GM18870 (cell line): ENCODE results near the gene DTD2.
"Not testable (repeated sequence)": the region's sequence is repeated elsewhere in the genome, so short reads cannot be mapped to it uniquely, and the experiment has no call there.

Source experiments
- ATAC-seq: cut with Tn5 transposase; IDR thresholded peaks from one replicate; pipeline ENCODE4 v1.9.1; 2021; ENCODE audit warnings: moderate library complexity; ENCODE audit not compliant: unreplicated experiment

The DTD2 gene

DNA sequence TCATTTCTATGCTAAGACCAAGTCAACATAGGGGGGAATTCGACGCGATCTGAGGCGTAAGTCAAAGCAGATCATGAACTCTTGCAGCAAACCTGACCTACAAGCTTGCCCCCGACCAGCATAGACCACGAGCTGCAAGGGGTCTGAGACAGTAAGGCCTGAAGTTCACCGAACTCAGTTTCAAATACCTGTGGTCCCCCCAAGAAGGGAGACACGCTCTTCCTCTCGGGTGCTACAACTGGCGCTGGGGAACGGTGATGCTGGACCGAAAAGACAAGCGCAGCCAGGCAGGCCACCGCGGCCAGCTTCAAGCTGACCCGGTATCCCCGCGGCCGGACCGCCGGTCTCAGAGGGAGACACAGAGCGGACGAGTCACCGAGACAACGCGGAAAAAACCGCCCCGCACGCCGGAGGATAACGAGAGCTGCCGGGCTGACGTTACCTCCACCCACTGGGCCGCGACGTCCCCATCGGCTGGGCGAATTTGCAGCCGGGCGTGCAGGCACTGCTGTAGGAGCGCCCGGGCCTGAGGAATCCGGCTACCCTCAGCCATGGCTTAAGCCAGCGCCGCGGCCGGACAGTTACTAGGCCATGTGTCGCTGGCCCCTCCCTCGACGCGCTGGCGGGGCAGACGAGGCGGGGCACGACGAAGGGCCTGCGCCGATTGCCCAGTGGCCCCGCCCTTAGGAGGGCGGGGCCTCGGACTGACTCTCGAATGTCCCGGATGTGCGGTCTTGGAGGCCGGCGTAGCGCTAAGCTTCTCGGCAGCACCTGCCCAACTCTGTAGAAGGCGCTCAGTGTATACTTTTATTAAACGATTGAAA is at the start of gene DTD2:
DTD2 (minus strand) TSS at position 666 of the 824 bp plus-strand sequence; CDS start at position 553, 113 bp downstream.
- peak; percentile 88 for ATAC-seq

DNA sequence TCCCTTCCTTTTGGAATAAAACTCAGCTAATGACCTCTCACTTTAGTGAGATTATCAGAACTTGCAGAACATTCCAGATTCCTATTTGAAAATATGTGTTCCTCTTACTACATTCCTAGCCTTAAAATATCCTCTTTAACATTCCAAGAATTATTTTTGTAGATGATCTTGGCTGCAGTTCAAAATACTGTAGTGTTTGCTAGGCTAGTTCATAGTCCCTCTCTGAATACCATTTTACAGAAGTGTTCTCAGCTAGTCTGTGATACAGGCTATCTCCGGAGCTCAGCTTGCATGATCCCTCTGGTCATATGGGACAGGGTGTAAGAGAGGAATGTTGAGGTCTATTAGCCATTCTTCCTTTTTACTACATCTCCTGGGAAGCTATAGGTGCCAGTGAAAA is 48.1 kb upstream of the DTD2 start:
- no peak for ATAC-seq

DNA sequence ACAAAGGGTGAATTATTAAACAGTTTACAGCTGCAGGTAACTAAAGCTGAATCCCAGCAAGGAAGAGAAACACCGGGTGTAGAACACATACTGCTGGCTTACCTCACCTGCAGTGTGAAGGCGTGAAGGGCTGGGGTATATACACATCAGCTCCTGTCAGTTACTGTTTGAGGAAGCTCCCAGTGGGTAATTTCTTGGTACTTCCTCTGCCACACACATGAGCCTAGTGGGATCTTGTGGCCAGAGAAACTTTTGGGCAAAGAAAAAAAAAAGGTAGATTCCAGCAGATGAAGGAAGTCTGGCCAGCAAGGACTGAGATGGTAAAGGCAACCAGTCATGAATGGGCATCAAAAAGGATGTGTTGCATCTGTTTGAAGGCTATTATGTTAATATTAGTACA is 44.6 kb upstream of the DTD2 start:
- no peak for ATAC-seq

DNA sequence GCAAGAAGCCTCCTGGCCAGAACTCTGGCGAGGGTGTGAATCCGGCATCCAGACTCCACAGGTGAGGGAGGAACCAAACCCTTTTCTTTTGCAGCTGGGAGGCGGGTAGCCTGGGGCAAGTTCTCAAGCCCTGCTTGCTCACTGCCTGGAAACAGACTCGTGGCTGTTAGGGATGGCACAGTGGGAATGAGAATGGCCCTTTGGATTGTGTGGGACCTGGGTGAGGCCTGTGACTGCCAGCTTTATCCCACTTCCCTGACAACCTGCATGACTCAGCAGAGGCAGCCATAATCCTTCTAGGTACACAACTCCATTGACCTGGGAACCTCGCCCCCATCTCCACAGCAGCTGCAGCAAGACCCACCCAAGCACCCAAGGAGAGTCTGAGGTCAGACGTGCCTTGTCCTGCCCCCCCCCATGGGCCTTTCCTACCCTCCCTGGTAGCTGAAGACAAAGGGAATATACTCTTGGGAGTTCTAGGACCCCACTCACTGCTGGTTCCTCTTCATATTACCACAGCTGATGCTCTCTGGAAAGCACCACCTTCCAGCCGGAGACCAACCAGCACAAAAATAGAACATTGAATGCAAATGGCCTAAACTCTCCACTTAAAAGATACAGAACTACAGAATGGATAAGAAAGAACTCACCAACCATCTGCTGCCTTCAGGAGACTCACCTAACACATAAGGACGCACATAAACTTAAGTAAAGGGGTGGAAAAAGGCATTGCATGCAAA is 35.6 kb upstream of the DTD2 start:
- ATAC-seq = no peak

DNA sequence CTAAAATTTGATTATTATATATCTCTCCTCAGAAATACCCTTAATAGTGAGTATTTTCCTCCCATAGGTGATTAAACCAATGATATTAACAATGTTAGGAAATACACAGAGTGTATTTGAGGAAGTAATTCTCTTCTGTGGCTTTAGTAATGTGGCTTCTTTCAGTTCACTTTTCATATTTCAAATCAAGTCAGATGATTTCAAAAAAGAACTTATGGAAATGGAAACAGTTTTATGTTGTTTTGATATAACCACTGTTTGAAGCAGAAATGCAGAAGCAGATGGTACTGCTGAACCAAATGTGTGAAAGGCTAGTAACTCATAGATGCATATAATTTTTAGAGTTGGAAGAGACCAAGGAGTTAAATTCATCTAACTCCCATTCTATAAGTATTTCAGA is 32.4 kb upstream of the DTD2 start:
- ATAC-seq = peak; percentile 63

DNA sequence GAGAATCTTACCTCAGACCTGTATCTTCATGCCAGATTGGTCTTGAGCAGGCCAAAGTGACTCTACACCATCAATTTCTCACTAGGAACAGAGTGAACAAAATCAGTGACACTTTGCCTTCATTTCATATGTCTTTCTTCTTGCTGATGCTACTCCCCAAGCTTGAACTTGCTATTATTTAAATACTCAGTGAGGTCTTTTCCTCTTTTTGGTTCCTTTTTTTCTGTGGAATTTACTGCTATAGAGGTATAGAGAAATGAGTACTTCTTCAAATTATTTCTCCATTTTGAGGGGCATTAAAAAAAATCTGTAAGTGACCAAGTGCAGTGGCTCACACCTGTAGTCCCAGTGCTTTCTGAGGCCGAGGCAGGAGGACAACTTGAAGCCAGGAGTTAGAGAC is 30.6 kb upstream of the DTD2 start, which contains the start of gene GPR33:
GPR33 (minus strand) TSS at position 154 of the 400 bp plus-strand sequence. CDS start 4,074 bp downstream, outside the sequence.
- ATAC-seq = no peak

DNA sequence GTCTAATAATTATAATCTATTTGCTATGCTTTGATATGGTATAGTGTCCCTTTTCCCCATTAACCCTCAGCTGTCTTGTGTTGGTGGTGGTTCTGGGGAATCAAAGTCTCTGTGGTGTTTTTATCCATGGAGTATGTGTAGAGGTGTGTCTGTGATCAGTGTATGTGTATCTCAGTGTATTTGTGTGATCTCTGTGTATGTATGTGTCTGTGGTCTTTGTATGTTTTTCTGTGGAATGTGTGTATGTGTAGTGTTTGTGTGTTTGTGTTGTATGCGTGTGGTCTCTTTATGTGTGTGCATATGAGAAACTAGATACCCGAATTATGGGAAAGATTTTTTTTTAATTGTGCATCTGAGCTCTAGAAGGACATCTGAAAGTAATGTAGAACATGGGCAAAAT is 29.5 kb upstream of the DTD2 start:
- no peak for ATAC-seq

DNA sequence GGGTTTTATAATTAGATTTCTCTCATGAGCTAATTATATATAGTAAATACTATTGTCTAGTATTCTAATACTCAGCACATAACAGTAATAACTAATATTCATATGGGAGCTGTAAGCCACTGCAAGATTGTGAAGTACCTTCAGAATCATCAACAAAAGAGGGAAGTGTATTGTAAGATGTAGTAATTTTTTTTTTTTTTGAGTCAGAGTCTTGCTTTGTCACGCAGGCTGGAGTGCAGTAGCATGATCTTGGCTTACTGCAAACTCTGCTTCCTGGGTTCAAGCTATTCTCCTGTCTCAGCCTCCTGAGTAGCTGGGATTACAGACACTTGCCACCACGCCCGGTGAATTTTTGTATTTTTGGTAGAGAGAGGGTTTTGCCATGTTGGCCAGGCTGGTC is 27.4 kb upstream of the DTD2 start:
- ATAC-seq = no peak

DNA sequence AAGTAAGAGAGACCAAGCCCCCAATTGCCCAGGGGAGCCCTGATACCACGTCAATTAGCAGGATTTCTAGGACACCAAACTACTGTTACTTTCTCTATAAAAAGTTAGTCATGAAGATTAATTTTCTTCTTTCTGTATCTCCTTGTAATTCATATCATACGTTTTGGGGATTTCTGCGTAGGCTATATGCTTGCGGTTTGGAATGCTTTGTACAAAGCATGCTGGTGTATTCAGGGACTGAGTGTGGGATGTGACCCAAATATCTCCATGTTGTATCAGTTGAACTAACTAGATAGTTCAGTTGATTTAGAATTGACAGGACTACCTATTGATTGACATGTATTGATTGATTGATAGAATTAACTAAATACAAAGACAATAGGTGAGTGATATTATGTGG is 22.9 kb upstream of the DTD2 start:
- no peak for ATAC-seq

DNA sequence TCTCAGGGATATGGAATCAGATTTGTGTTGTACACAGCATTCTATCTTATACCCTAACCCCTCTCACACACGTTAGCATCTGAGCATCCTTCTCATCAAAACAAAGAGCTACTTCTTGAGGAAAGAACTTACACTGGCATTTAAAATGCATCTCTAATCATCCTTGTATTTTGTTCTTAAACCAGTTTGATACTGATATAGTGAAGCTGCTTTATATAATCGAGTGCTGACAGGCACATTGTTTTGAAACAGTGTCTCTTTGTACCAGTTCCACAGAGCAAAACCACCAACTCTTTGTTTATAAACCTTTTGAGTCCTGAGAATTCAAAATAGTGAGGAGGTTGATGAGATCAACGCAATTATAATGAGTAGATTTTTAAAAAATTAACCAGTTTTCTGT is 21.7 kb upstream of the DTD2 start:
- no peak for ATAC-seq

DNA sequence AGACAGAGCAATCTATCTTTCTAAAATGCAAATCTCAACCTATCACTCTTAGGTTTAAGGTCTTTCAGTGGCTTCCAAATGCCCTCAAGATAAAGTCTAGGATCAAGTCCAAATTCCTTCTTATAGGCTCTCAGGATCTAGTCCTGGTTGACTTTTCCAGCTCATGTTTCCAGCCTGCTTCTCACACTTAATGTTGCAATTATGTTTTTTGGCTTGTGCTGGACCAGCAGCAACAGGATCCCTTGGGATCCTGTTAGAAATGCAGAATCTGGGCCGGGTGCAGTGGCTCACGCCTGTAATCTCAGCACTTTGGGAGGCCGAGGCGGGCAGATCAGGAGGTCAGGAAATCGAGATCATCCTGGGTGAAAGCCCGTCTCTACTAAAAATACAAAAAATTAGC is 19.9 kb upstream of the DTD2 start:
- ATAC-seq = no peak

DNA sequence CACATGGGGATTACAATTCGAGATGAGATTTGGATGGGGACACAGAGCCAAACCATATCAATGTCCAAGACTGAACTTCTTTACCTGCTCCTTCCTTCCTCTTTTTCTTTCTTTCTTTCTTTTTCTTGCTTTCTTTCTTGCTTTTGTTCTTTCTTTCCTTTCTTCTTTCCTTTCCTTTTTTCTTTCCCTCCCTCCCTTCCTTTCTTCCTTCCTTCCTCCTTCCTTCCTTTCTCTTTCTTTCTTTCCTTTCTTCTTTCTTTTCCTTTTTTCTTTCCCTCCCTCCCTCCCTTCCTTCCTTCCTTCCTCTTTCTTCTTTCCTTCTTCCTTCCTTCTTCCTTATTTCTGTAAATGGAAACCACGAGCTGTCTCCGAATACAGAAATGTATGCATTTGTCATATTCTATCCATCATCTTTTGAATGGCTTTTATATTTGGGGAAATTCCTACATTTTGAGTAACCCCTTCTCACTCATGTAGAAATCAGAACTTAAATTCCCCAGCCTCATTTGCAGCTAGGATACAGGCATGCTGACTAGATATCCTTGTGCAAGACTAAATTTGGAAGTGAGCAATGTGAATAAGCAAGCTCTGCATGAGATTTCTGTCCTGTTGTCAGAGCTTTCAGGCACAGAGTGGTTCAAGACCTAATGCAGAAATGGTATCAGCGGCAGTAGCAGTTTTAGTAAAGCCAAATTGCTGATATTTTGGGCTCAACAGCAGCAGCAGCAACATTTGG is 19.0 kb upstream of the DTD2 start:
- no peak for ATAC-seq

DNA sequence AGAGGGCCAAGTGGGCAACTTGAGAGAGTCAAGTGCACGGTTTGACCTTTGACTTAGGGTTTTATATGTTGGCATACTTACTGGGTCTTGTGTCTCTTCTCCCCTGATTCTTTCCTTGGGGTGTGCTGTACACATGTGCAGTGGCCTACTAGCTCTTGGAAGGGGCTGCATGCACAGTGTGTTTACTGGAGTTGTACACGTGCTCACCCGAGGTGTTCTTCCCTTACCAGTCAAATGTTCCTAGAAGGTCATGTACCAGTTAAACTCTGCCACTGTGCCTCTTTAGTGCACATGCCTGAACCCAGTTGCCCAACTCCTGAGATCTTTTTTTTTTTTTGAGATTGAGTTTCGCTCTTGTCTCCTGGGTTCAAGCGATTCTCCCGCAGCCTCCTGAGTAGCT is 9.2 kb upstream of the DTD2 start:
- no peak for ATAC-seq

DNA sequence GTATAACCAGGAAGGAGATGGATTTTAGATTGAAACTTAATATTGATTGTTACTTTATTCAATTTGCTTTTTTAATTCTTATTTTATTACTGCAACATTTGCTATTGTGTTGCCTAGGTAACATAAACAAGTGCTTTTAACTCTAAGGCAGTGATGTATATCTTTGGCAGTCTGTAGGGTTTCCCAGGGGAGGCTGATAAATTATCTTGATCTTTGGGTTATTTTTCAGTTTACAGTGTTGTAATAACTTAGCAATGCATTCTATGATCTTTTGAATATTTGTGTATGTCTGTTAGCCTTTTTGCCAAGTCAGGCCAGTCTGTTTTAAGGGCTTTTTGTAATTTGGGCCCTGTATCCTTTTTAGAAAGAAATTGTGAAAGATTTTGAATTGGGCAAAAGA is 7.8 kb upstream of the DTD2 start:
- ATAC-seq = no peak

DNA sequence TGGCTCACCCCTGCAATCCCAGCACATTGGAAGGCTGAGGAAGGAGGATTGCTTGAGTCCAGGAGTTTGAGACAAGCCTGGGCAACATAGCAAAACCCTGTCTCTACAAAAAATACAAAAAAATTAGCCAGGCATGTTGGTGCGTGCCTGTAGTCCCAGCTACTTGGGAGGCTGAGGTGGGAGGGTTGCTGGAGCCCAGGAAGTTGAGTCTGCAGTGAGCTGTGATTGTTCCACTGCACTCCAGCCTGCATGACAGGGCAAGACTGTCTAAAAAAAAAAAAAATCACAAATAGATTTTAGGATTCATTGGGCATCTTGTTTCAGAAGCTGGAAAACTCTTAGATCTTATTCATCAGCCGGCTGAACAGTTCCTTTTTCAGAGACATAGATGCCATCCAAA is 5.1 kb upstream of the DTD2 start:
- ATAC-seq = not testable (repeated sequence)

DNA sequence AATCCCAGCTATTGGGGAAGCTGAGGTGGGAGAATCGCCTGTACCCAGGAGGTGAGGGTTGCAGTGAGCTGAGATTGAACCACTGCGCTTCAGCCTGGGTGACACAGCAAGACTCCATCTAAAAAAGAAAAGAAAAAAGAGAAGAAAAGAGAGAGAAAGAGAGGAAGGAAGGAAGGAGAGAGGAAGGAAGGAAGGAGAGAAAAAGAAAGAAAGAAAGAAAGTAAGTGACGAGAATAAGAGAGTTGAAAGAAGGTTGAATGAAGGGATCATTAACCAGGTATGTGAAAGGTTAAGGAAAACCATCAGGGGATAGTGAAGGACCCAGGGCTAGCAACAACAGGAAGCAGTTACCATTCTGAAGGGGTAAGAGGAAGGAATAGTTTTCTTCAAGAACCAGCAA is 4.2 kb upstream of the DTD2 start:
- no peak for ATAC-seq

DNA sequence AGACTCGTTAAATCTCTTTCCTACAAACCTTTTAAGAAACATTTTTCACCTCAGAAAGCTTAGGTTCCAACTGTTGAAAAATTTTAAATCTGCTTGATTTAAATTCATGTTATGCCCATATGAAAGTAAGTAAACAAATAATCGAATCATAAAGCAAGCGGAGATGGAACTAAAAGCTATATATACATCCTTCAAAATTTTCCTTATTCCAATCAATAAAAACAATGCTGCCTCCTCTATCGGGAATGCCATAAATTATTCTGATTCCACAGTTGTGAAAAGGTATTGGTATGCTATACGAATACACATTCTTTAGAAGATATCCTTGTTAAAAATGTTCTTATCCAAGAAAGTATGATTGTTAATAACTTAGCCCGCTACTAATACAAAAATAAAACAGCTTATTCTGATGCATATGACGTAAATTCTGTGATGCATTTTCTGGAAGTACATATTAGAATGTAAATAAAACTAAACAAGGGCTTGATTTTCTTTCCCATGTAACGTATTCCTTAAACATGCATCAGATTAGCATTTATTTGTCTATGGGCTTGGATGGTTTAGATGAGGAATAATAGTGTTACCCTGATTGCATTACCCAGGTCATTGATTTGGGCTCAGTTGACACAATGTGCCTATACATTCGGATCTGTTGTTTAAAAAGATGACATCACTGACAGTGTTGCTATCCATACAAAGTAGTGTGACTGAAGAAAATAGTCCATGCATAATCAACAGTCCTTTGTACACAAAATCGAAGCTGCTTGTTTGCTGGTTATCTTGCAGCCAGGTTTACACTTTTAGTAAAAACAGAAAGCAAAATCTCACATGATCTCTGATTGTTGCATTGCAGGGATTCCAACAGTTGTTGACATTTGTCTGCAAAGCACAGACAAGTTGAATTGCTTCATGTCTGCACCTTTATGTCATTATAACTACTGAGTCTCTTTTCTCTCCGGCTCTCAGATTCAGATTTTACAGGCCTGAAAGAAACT is 656 bp upstream of the DTD2 start:
- ATAC-seq = peak; percentile 8

DNA sequence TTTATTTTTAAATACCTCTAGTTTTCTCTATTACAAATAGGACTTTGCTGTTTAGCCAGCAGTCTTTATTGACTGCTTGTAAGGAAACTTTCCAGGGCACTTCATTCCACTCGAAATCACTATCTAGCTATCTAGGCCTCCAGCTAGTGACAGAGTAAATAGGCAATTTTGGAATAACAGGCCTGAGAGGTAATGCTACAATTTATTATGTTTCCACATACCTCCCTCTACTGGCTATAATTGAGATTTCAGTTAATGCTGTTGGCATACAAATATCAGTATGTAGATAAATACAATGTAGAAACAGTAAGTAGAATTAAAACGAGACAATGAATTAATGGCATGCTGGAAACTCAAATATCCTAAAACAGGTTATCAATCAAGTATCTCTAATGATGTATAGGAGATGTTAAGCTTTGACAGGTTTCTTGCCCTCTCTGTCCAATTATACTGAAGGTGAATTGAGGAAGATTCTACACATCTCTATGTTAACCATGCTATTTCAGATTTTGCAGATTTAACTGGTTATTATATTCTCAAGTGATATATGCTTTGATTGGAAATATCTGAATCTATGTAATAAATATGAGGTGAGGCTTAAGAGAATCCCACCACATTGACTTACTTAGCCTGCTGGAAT is 7.2 kb downstream of the DTD2 start:
- no peak for ATAC-seq

DNA sequence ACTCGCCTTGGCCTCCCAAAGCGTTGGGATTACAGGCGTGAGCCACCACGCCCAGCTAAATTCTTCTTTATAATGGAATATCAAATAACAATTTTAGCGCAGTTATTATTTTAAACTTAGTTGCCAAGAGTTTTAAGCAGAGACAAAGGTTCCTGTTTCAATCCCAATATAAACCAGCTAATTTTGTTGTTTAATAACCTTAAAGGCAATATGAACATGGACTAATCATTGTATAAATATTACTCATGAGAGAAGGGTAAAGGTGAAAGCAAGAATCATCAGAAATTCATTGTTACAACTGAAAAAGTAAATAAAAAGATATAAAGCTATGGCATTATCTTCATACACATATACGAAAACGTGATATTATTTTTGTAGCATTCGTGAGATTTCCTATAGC is 8.2 kb downstream of the DTD2 start:
- no peak for ATAC-seq

DNA sequence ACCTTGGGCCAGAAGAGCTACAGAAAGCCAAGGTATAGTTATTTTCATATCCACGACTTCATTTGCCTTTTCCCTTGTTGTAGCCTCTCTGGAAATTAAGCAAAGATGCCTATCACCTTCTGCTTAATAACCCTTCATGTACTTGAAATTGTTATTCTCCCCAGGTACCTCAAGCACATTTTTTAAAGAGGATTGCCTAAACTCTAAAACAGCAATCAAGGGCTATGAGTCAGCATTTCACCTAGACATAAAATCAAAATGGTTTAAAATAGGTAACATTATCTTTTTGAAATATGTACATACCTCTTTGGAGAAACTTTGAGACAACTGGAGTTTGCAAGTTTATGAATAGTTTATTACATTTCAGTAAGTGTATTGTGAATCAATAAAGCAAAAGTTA is 11.6 kb downstream of the DTD2 start:
- ATAC-seq = no peak
